Sigmoid colon (tissue), 3 donors: ENCODE measurements around the gene TMEM18.

ENCODE experiments used
- POLR2A ChIP-seq, 2 donors: fragments of 450-650 bp; IDR thresholded peaks; one replicate each; pipeline ENCODE4 v1.6.1; 2016; ENCODE audit warnings: antibody characterized with exemption in 2 of 2, mild to moderate bottlenecking in 2 of 2, moderate library complexity in 2 of 2
- TF ChIP-seq, protein P1 (sequence below), 4 experiments: fragments of 450-650 bp in 3 of 4; fragments of 200-600 bp in 1 of 4; IDR thresholded peaks; one replicate each; pipeline ENCODE4 v1.5.1; 2016 to 2019; ENCODE audit warnings: antibody characterized with exemption in 4 of 4, mild to moderate bottlenecking in 3 of 4, moderate library complexity in 2 of 4

GRCh38 chr2:689877-690510 lies 12.8 kb upstream of the TMEM18 start:
- TF ChIP-seq, protein P1, sequence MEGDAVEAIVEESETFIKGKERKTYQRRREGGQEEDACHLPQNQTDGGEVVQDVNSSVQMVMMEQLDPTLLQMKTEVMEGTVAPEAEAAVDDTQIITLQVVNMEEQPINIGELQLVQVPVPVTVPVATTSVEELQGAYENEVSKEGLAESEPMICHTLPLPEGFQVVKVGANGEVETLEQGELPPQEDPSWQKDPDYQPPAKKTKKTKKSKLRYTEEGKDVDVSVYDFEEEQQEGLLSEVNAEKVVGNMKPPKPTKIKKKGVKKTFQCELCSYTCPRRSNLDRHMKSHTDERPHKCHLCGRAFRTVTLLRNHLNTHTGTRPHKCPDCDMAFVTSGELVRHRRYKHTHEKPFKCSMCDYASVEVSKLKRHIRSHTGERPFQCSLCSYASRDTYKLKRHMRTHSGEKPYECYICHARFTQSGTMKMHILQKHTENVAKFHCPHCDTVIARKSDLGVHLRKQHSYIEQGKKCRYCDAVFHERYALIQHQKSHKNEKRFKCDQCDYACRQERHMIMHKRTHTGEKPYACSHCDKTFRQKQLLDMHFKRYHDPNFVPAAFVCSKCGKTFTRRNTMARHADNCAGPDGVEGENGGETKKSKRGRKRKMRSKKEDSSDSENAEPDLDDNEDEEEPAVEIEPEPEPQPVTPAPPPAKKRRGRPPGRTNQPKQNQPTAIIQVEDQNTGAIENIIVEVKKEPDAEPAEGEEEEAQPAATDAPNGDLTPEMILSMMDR (IDR thresholded peaks at IDR 0.05) = no peak
- TF ChIP-seq POLR2A (IDR thresholded peaks at IDR 0.05) = no peak
